ENCODE measurements around the gene USP3. TPM values are rescaled to one million over a fixed set of nuclear protein-coding genes. Genes with fewer than 3 reads are reported as not detected.

The USP3 gene
- total and polyA plus RNA-seq, 7 donors = 20.4 to 66.5 (median 46.4) TPM

GRCh38 chr15:63473999-63474809 is 30.2 kb upstream of the USP3 start:
- no peaks in the 10 kb centered on the region for H3K36me3 ChIP-seq
- peak overlapping the region; percentile 50 to 65 (median 62) for H3K27ac ChIP-seq
- 12 to 45% methylated on average over 4 of the region's 4 CpGs for WGBS, 2 donors
- peak in 2 of 4 donors; percentile 8 to 12 for TF ChIP-seq POLR2AphosphoS5 (IDR thresholded peaks at IDR 0.05)
- TF ChIP-seq EP300 (IDR thresholded peaks at IDR 0.05) = no peak
- intact Hi-C loops (cut with DNase I) = no loop called here
- H3K27me3 ChIP-seq = no peaks in the 10 kb centered on the region
- no peak for DNase-seq
- H3K4me1 ChIP-seq = peaks cover 0 to 26% (median 17%) of the 10 kb centered on the region in 4 donors
- no peak overlapping the region for H3K4me3 ChIP-seq
- no peaks in the 10 kb centered on the region for H3K9me3 ChIP-seq

GRCh38 chr15:63474810-63475316 is 29.5 kb upstream of the USP3 start:
- 32 to 57% methylated on average over 9 of the region's 9 CpGs for WGBS, 2 donors
- no peak for DNase-seq
- Histone ChIP-seq H3K9me3 (no peaks in the 10 kb centered on the region), H3K27ac (peak overlapping the region in 3 of 4 donors; percentile 50 to 65 (median 65)), H3K4me3 (no peak overlapping the region), H3K36me3 (no peaks in the 10 kb centered on the region), H3K4me1 (peaks cover 0 to 32% (median 23%) of the 10 kb centered on the region in 4 donors), H3K27me3 (no peaks in the 10 kb centered on the region)
- intact Hi-C loops (cut with DNase I) = no loop called here
- TF ChIP-seq EP300 (IDR thresholded peaks at IDR 0.05) (no peak), POLR2AphosphoS5 (IDR thresholded peaks at IDR 0.05) (no peak), POLR2A (IDR thresholded peaks at IDR 0.05) (no peak), CTCF (IDR thresholded peaks at IDR 0.05) (no peak)

- Histone ChIP-seq H3K4me3 (no peak overlapping the region), H3K27me3 (no peaks in the 10 kb centered on the region), H3K36me3 (no peaks in the 10 kb centered on the region), H3K9me3 (no peaks in the 10 kb centered on the region), H3K27ac (peak overlapping the region in 2 of 4 donors; percentile 1 to 46), H3K4me1 (peaks cover 0 to 36% (median 23%) of the 10 kb centered on the region in 4 donors)
- DNase-seq = no peak
- TF ChIP-seq EP300 (IDR thresholded peaks at IDR 0.05) = no peak
- TF ChIP-seq POLR2AphosphoS5 (IDR thresholded peaks at IDR 0.05) = no peak
- no peak for TF ChIP-seq CTCF (IDR thresholded peaks at IDR 0.05)
- no peak for TF ChIP-seq POLR2A (IDR thresholded peaks at IDR 0.05)
- intact Hi-C loops (cut with DNase I) = no loop called here
- WGBS, 2 donors = 94 to 97% methylated on average over 9 of the region's 9 CpGs
These were observed 28.7 kb upstream of the USP3 start for GRCh38 chr15:63475707-63476106.

GRCh38 chr15:63476229-63476632 is 28.2 kb upstream of the USP3 start:
- peaks cover 0 to 36% (median 23%) of the 10 kb centered on the region in 4 donors for H3K4me1 ChIP-seq
- intact Hi-C loops (cut with DNase I) = no loop called here
- H3K27ac ChIP-seq = peak overlapping the region in 1 of 4 donors; percentile 46
- no peak overlapping the region for H3K4me3 ChIP-seq
- no peaks in the 10 kb centered on the region for H3K9me3 ChIP-seq
- TF ChIP-seq CTCF (IDR thresholded peaks at IDR 0.05) (no peak), POLR2A (IDR thresholded peaks at IDR 0.05) (no peak), EP300 (IDR thresholded peaks at IDR 0.05) (no peak), POLR2AphosphoS5 (IDR thresholded peaks at IDR 0.05) (no peak)
- H3K27me3 ChIP-seq = no peaks in the 10 kb centered on the region
- WGBS, 2 donors = 69 to 70% methylated on average over 2 of the region's 2 CpGs
- no peak for DNase-seq
- H3K36me3 ChIP-seq = no peaks in the 10 kb centered on the region

GRCh38 chr15:63478243-63478642 is 26.1 kb upstream of the USP3 start:
- Histone ChIP-seq H3K4me1 (peaks cover 0 to 36% (median 23%) of the 10 kb centered on the region in 4 donors), H3K9me3 (no peaks in the 10 kb centered on the region), H3K4me3 (no peak overlapping the region), H3K27ac (no peak overlapping the region), H3K36me3 (no peaks in the 10 kb centered on the region), H3K27me3 (no peaks in the 10 kb centered on the region)
- WGBS, 2 donors = 76 to 91% methylated on average over 6 of the region's 6 CpGs
- TF ChIP-seq POLR2A (IDR thresholded peaks at IDR 0.05) = no peak
- no peak for TF ChIP-seq POLR2AphosphoS5 (IDR thresholded peaks at IDR 0.05)
- no peak for TF ChIP-seq EP300 (IDR thresholded peaks at IDR 0.05)
- no peak for TF ChIP-seq CTCF (IDR thresholded peaks at IDR 0.05)
- intact Hi-C loops (cut with DNase I) = no loop called here
- DNase-seq = no peak
